ENCODE measurements around the gene PFDN1. TPM values are rescaled to one million over a fixed set of nuclear protein-coding genes. Genes with fewer than 3 reads are reported as not detected.

PFDN1 gene
- total and polyA plus RNA-seq, 10 of the 15 experiments (the other 5 are each of a cell fraction or from before 2014, with no cell fraction given) = 62.9 to 193 (median 102) TPM

- intact Hi-C loops (cut with micrococcal nuclease; ENCODE audit: unreplicated experiment) = no loop called here
- H2AFZ ChIP-seq (ENCODE audit: control insufficient read depth, low read depth, low read length) = no peak overlapping the region
Observed at GRCh38 chr5:140309706-140310249, 6.9 kb upstream of the PFDN1 start.

More at GRCh38 chr5:140309706-140310249, 6.9 kb upstream of the PFDN1 start:
- ATAC-seq (no peak), DNase-seq (ENCODE audit: low read depth, low spot score) (no peak), FAIRE-seq (no peak)
- Histone ChIP-seq H3K36me3 (ENCODE audit: control insufficient read depth in 2 of 2, insufficient read depth in 2 of 2, low read length in 1 of 2) (no peaks in the 10 kb centered on the region), H3K27me3 (replicated peaks in 1 of 2; ENCODE audit: control insufficient read depth in 2 of 2, insufficient read depth in 2 of 2, low read length in 1 of 2) (no peaks in the 10 kb centered on the region), H3K4me2 (ENCODE audit: control insufficient read depth, insufficient read depth) (no peak overlapping the region), H3K4me1 (ENCODE audit: control insufficient read depth, insufficient read depth, low read length) (no peaks in the 10 kb centered on the region), H3K9me3 (replicated peaks; ENCODE audit: control insufficient read depth, insufficient read depth, low read length) (no peaks in the 10 kb centered on the region), H3K27ac (ENCODE audit: control insufficient read depth, insufficient read depth) (no peak overlapping the region), H3K4me3 (no peak overlapping the region), H3K9ac (ENCODE audit: control insufficient read depth, insufficient read depth, low read length) (no peak overlapping the region), H3K79me2 (ENCODE audit: control insufficient read depth, insufficient read depth, low read length) (no peaks in the 10 kb centered on the region), H4K20me1 (ENCODE audit: control insufficient read depth, insufficient read depth) (no peaks in the 10 kb centered on the region)
- ChIA-PET RAD21 (ENCODE audit: unreplicated experiment) (interaction anchor here (1.1 kb wide), 1 partner anchor 65 kb away, joined by 7 read pairs; no protein-coding TSS in a partner anchor), POLR2A (interaction anchor here (0.6 kb wide), 1 partner anchor 260 kb away, joined by 3 read pairs; no protein-coding TSS in a partner anchor), CTCF (no interaction called here), SMC1A (ENCODE audit: uncharacterized antibody, unreplicated experiment) (interaction anchor here (1.0 to 1.4 kb wide), 2 partner anchors 15 to 37 kb away, joined by 3 read pairs; partner anchors contain the start of gene HBEGF)
- in situ Hi-C loops (cut with MboI) = no loop called here
- TF ChIP-seq RBBP5 (conservative IDR thresholded peaks at IDR 0.05) = no peak
- TF ChIP-seq ZBTB11 (CRISPR knock-in tag; IDR thresholded peaks at IDR 0.05) = no peak
- no peak for TF ChIP-seq MTA3 (IDR thresholded peaks at IDR 0.05; ENCODE audit: borderline replicate concordance, low read length)
- no peak for TF ChIP-seq USF2 (IDR thresholded peaks at IDR 0.05; ENCODE audit: borderline replicate concordance, low read depth, low read length)
- TF ChIP-seq NRF1 (conservative IDR thresholded peaks at IDR 0.05; ENCODE audit: low read depth, low read length) = no peak
- TF ChIP-seq CHD4 (IDR thresholded peaks at IDR 0.05) = no peak
- TF ChIP-seq CBFB (IDR thresholded peaks at IDR 0.05; ENCODE audit: low read depth) = no peak
- no peak for TF ChIP-seq NFYB (IDR thresholded peaks at IDR 0.05; ENCODE audit: insufficient read depth, low read depth, low read length)
- TF ChIP-seq MEF2A (IDR thresholded peaks at IDR 0.05; ENCODE audit: insufficient read depth, low read depth, low read length) = no peak
- TF ChIP-seq BHLHE40 (IDR thresholded peaks at IDR 0.05; ENCODE audit: borderline replicate concordance in 1 of 2, low read depth in 2 of 2, low read length in 1 of 2) = no peak
- TF ChIP-seq E2F8 (IDR thresholded peaks at IDR 0.05; ENCODE audit: low read depth, partially characterized antibody) = no peak
- no peak for TF ChIP-seq IRF3 (IDR thresholded peaks at IDR 0.05)
- TF ChIP-seq SIN3A (IDR thresholded peaks at IDR 0.05; ENCODE audit: low read depth, low read length) = no peak
- no peak for TF ChIP-seq NBN (IDR thresholded peaks at IDR 0.05)
- WGBS (ENCODE audit: insufficient coverage, insufficient replicate concordance, low lambda C conversion rate, missing lambda C conversion rate) = 61% methylated on average over 3 of the region's 3 CpGs
- BruUV-seq (replicated peaks) = no TSS peak
